H1 (cell line): ENCODE data around the gene WDR26. TPM values are rescaled to one million over a fixed set of nuclear protein-coding genes. Genes with fewer than 3 reads are reported as not detected.
"Not testable (repeated sequence)": the region's sequence is repeated elsewhere in the genome, so short reads cannot be mapped to it uniquely, and the experiment has no call there.

Experiments used
- CTCF ChIA-PET: fragments of 300-600 bp; sonication (Branson Sonifier 250); formaldehyde crosslinking; loops from one replicate; lab custom pipeline; 2021; ENCODE audit not compliant: partially characterized antibody; lab: Charles Lee
- POLR2A ChIA-PET: fragments of 300-600 bp; sonication (Branson Sonifier 250); formaldehyde crosslinking; loops from one replicate; lab custom pipeline; 2021; ENCODE audit warnings: inconsistent platforms; ENCODE audit not compliant: partially characterized antibody; lab: Charles Lee
- DNase-seq, 2 experiments: peaks; one replicate each; pipeline versions ENCODE4 v3.0.0 to v3.0.0-alpha.2; 2010 to 2022; ENCODE audit warnings: low spot score in 2 of 2, low read depth in 1 of 2, mixed read lengths in 1 of 2
- FAIRE-seq: peaks from 2 replicates; lab custom pipeline; 2011; peaks lifted over from hg19 to GRCh38; lab: Jason Lieb, UNC
- H2AFZ ChIP-seq: 2 replicates; pipeline ENCODE4 v1.8.1; 2012; ENCODE audit warnings: low read length, inconsistent platforms
- H2AK5ac ChIP-seq: 2 replicates; pipeline ENCODE4 v1.6.1; 2013; ENCODE audit warnings: low read depth, low read length
- H2BK120ac ChIP-seq: replicated peaks from 2 replicates; pipeline ENCODE3; 2013; ENCODE audit warnings: low read depth, low read length, inconsistent platforms
- H2BK12ac ChIP-seq: 2 replicates; pipeline ENCODE4 v1.6.1; 2013; ENCODE audit warnings: low read depth, low read length
- H2BK15ac ChIP-seq: 2 replicates; pipeline ENCODE4 v1.6.1; 2013; ENCODE audit warnings: low read length
- H2BK20ac ChIP-seq: 2 replicates; pipeline ENCODE4 v1.6.1; 2013; ENCODE audit warnings: low read length
- H2BK5ac ChIP-seq: 2 replicates; pipeline ENCODE4 v1.6.1; 2013; ENCODE audit warnings: low read depth, low read length
- H3K14ac ChIP-seq: 2 replicates; pipeline ENCODE4 v1.6.1; 2013; ENCODE audit warnings: inconsistent platforms; ENCODE audit not compliant: insufficient read length
- H3K18ac ChIP-seq: 2 replicates; pipeline ENCODE4 v1.6.1; 2013; ENCODE audit warnings: low read length; ENCODE audit errors: extremely low read depth
- H3K23ac ChIP-seq: 2 replicates; pipeline ENCODE4 v1.6.1; 2013; ENCODE audit warnings: inconsistent platforms; ENCODE audit not compliant: insufficient read length
- H3K23me2 ChIP-seq: 2 replicates; pipeline ENCODE4 v1.6.1; 2013; ENCODE audit warnings: low read depth, low read length
- H3K27ac ChIP-seq: 2 replicates; pipeline ENCODE4 v1.6.1; 2011; ENCODE audit warnings: low read depth, low read length, inconsistent platforms
- H3K27me3 ChIP-seq, 4 experiments: replicated peaks in 1 of 4; 1 replicate in 1 of 4; 2 replicates in 3 of 4; pipeline versions ENCODE4 v1.6.1 to v1.8.1; 2011 to 2013; ENCODE audit warnings: low read length in 3 of 4, mild to moderate bottlenecking in 3 of 4, inconsistent platforms in 2 of 4, mixed read lengths in 2 of 4, moderate library complexity in 1 of 4; ENCODE audit not compliant: control insufficient read depth in 3 of 4, insufficient read depth in 3 of 4; ENCODE audit errors: extremely low read depth in 1 of 4
- H3K36me3 ChIP-seq, 4 experiments: 2 replicates each; pipeline versions ENCODE4 v1.6.1 to v1.8.1; 2011 to 2013; ENCODE audit warnings: mild to moderate bottlenecking in 4 of 4, low read length in 3 of 4, moderate library complexity in 2 of 4, control low read depth in 1 of 4, inconsistent platforms in 1 of 4; ENCODE audit not compliant: insufficient read depth in 4 of 4, control insufficient read depth in 2 of 4
- H3K4ac ChIP-seq: replicated peaks from 2 replicates; pipeline ENCODE3; 2013; ENCODE audit warnings: low read length, low read depth, mixed read lengths, inconsistent platforms; ENCODE audit not compliant: insufficient read length
- H3K4me1 ChIP-seq, 4 experiments: replicated peaks in 1 of 4; 1 replicate in 1 of 4; 2 replicates in 3 of 4; pipeline versions ENCODE4 v1.6.1 to v1.8.1; 2011 to 2013; ENCODE audit warnings: low read length in 3 of 4, inconsistent platforms in 2 of 4, mixed read lengths in 1 of 4; ENCODE audit not compliant: insufficient read depth in 4 of 4, control insufficient read depth in 3 of 4
- H3K4me2 ChIP-seq, 2 experiments: 2 replicates each; pipeline versions ENCODE4 v1.6.1 to v1.8.1; 2011 to 2013; ENCODE audit warnings: low read depth in 2 of 2, low read length in 2 of 2, control low read depth in 1 of 2, inconsistent platforms in 1 of 2, mild to moderate bottlenecking in 1 of 2; ENCODE audit not compliant: insufficient read depth in 1 of 2
- H3K4me3 ChIP-seq, 4 experiments: fragments of 200-600, 300-600 bp in 1 of 4; sonication (generic), shearing (Covaris generic), sonication (Bioruptor Twin) in 1 of 4; 2 replicates each; pipeline versions ENCODE4 v1.5.1 to v1.8.1; 2011 to 2016; ENCODE audit warnings: low read length in 4 of 4, low read depth in 3 of 4, control low read depth in 2 of 4, inconsistent platforms in 2 of 4, mild to moderate bottlenecking in 2 of 4, mixed read lengths in 1 of 4, moderate library complexity in 1 of 4; ENCODE audit not compliant: insufficient read depth in 2 of 4; ENCODE audit errors: extremely low read depth in 1 of 4
- H3K56ac ChIP-seq: replicated peaks from 2 replicates; pipeline ENCODE3; 2013; ENCODE audit warnings: low read depth, mild to moderate bottlenecking, mixed read lengths, low read length, inconsistent platforms; ENCODE audit not compliant: insufficient read length
- H3K79me1 ChIP-seq: 2 replicates; pipeline ENCODE4 v1.6.1; 2013; ENCODE audit warnings: low read depth, low read length, control low read depth
- H3K79me2 ChIP-seq, 2 experiments: 2 replicates each; pipeline versions ENCODE4 v1.6.1 to v1.8.1; 2012 to 2013; ENCODE audit warnings: low read length in 2 of 2, mild to moderate bottlenecking in 2 of 2, inconsistent platforms in 1 of 2; ENCODE audit not compliant: insufficient read depth in 2 of 2, control insufficient read depth in 1 of 2
- H3K9ac ChIP-seq, 4 experiments: replicated peaks in 1 of 4; 1 replicate in 1 of 4; 2 replicates in 3 of 4; pipeline versions ENCODE4 v1.6.1 to v1.8.1; 2011 to 2013; ENCODE audit warnings: low read depth in 3 of 4, low read length in 3 of 4, control low read depth in 2 of 4, mild to moderate bottlenecking in 2 of 4, moderate library complexity in 2 of 4, inconsistent platforms in 1 of 4; ENCODE audit errors: extremely low read depth in 1 of 4
- H3K9me3 ChIP-seq, 2 experiments: 2 replicates each; pipeline versions ENCODE4 v1.6.1 to v1.8.1; 2012 to 2013; ENCODE audit warnings: mild to moderate bottlenecking in 2 of 2, moderate library complexity in 2 of 2, control low read depth in 1 of 2, inconsistent platforms in 1 of 2, low read depth in 1 of 2, low read length in 1 of 2, mixed read lengths in 1 of 2; ENCODE audit not compliant: insufficient read depth in 2 of 2
- H4K20me1 ChIP-seq, 2 experiments: replicated peaks in 1 of 2; 2 replicates each; pipeline versions ENCODE3 to v1.8.1; 2011 to 2013; ENCODE audit warnings: inconsistent platforms in 2 of 2, low read length in 2 of 2, mild to moderate bottlenecking in 1 of 2; ENCODE audit not compliant: insufficient read depth in 2 of 2, control insufficient read depth in 1 of 2
- H4K5ac ChIP-seq: 2 replicates; pipeline ENCODE4 v1.6.1; 2013; ENCODE audit warnings: low read length, low read depth, mixed read lengths, inconsistent platforms; ENCODE audit not compliant: insufficient read length
- H4K8ac ChIP-seq: 2 replicates; pipeline ENCODE4 v1.8.0; 2013; ENCODE audit warnings: mild to moderate bottlenecking, moderate library complexity, low read length, inconsistent platforms; ENCODE audit not compliant: insufficient read depth; ENCODE audit errors: extremely low read depth
- H4K91ac ChIP-seq: replicated peaks from 2 replicates; pipeline ENCODE3; 2013; ENCODE audit warnings: low read length, mixed read lengths, inconsistent platforms; ENCODE audit not compliant: insufficient read length
- WGBS, 2 experiments: shearing (Covaris generic) in 1 of 2; methylation state at CpG; one replicate each; pipeline versions ENCODE4 v1.1.6 to v1.1.7; 2013 to 2015; ENCODE audit warnings: low lambda C conversion rate in 2 of 2, mixed read lengths in 2 of 2, inconsistent platforms in 1 of 2, low coverage in 1 of 2, missing lambda C conversion rate in 1 of 2; ENCODE audit not compliant: insufficient replicate concordance in 2 of 2, insufficient coverage in 1 of 2, insufficient read length in 1 of 2; ENCODE audit errors: extremely low coverage in 1 of 2, missing lambda C conversion rate in 1 of 2; 5-methylcytosine and 5-hydroxymethylcytosine counted together
- polyA plus RNA-seq, 7 experiments: library from polyadenylated mRNA; depleted of rRNA in 3 of 7; stranded (reverse) in 5 of 7; unstranded in 2 of 7; fragments of >200 nt in 5 of 7; fragments of 200-250 nt in 2 of 7; gene quantifications; 1 replicate in 5 of 7; 2 replicates in 1 of 7; 4 replicates in 1 of 7; pipeline versions ENCODE4 v1.2.1 to v1.2.3, GENCODE V29; 2011 to 2013; ENCODE audit warnings: missing spikeins in 2 of 7, mixed read lengths in 2 of 7
- total RNA-seq: library from RNA; stranded (reverse); fragmentation: NEBNext Ultra II Directional; extraction: Animal tissue kit (Norgen Biotek cat#: 25700); gene quantifications from 2 replicates; pipeline ENCODE4 v1.2.1, GENCODE V29; 2021

WDR26 gene
- total and polyA plus RNA-seq, 2 of the 8 experiments (the other 6 are each of a cell fraction or from before 2014, with no cell fraction given), result 18.0 to 72.5 TPM

- not testable (repeated sequence) for H4K8ac ChIP-seq, H3K4me3 ChIP-seq, DNase-seq, H4K20me1 ChIP-seq, H3K9ac ChIP-seq, H3K79me2 ChIP-seq, H4K5ac ChIP-seq, H2AFZ ChIP-seq, H4K91ac ChIP-seq, H3K4me1 ChIP-seq, H3K4me2 ChIP-seq, H3K4ac ChIP-seq, H3K18ac ChIP-seq, H3K79me1 ChIP-seq, FAIRE-seq, H2AK5ac ChIP-seq, H3K9me3 ChIP-seq, H3K23me2 ChIP-seq, H3K23ac ChIP-seq, H2BK12ac ChIP-seq, H3K14ac ChIP-seq, H2BK20ac ChIP-seq, H2BK5ac ChIP-seq, H3K56ac ChIP-seq, H2BK120ac ChIP-seq, H3K27me3 ChIP-seq, H2BK15ac ChIP-seq, H3K36me3 ChIP-seq, H3K27ac ChIP-seq
- 100% methylated on average over 7 of the region's 7 CpGs; no CpG with 5 or more reads in 1 of the 2 experiments for WGBS, 2 experiments
- CTCF ChIA-PET, result interaction anchor here (0.6 to 1.6 kb wide), 5 partner anchors 30 to 853 kb away, joined by 3 to 4 read pairs (median 4); no protein-coding TSS in a partner anchor
- POLR2A ChIA-PET, result interaction anchor here (0.7 kb wide), 1 partner anchor 156 kb away, joined by 3 read pairs; no protein-coding TSS in a partner anchor
These were observed 48.6 kb upstream of the WDR26 start for GRCh38 chr1:224483206-224483605.
